IPS DF 6.9 (cell line): Measurements from ENCODE around the gene SGSH.

Source experiments
- DNase-seq: peaks from one replicate; pipeline ENCODE4 v3.0.0-alpha.2; 2013; ENCODE audit warnings: low read depth, low spot score
- H3K27ac ChIP-seq: one replicate; pipeline ENCODE4 v1.5.1; 2013; ENCODE audit warnings: low read length, control low read depth
- H3K27me3 ChIP-seq: 2 replicates; pipeline ENCODE4 v1.6.1; 2013; ENCODE audit warnings: mild to moderate bottlenecking, low read length; ENCODE audit not compliant: control insufficient read depth, insufficient read depth
- H3K36me3 ChIP-seq: 2 replicates; pipeline ENCODE4 v1.6.1; 2013; ENCODE audit warnings: low read length; ENCODE audit not compliant: control insufficient read depth, insufficient read depth
- H3K4me1 ChIP-seq: 2 replicates; pipeline ENCODE4 v1.6.1; 2013; ENCODE audit warnings: low read length; ENCODE audit not compliant: control insufficient read depth, insufficient read depth
- H3K4me3 ChIP-seq: 2 replicates; pipeline ENCODE4 v1.5.1; 2013; ENCODE audit warnings: mild to moderate bottlenecking, low read length
- H3K9me3 ChIP-seq: 2 replicates; pipeline ENCODE4 v1.6.1; 2013; ENCODE audit warnings: low read length, inconsistent platforms; ENCODE audit not compliant: control insufficient read depth, insufficient read depth
- WGBS: extraction: QIAGEN DNeasy Blood & Tissue Kit; methylation state at CpG from one replicate; pipeline ENCODE4 v1.1.7; 2013; ENCODE audit warnings: mixed read lengths, missing lambda C conversion rate; ENCODE audit not compliant: insufficient read length, insufficient coverage; 5-methylcytosine and 5-hydroxymethylcytosine counted together

SGSH gene

GRCh38 chr17:80219013-80219762 is 945 bp downstream of the SGSH start:
- no peaks in the 10 kb centered on the region for H3K27me3 ChIP-seq
- H3K27ac ChIP-seq = no peak overlapping the region
- peak overlapping the region; percentile 89; the same call in 1 of the 2 replicates for H3K4me3 ChIP-seq
- H3K36me3 ChIP-seq = peaks cover 11% of the 10 kb centered on the region
- WGBS = no CpG with 5 or more reads among the region's 15 CpGs
- no peak for DNase-seq
- no peaks in the 10 kb centered on the region; the same call in 1 of the 2 replicates for H3K4me1 ChIP-seq
- no peaks in the 10 kb centered on the region for H3K9me3 ChIP-seq

- H3K4me3 ChIP-seq = no peak overlapping the region
- H3K4me1 ChIP-seq = no peaks in the 10 kb centered on the region; the same call in 1 of the 2 replicates
- peaks cover 14% of the 10 kb centered on the region for H3K36me3 ChIP-seq
- H3K27ac ChIP-seq = no peak overlapping the region
- no CpG with 5 or more reads among the region's 7 CpGs for WGBS
- no peak for DNase-seq
- H3K9me3 ChIP-seq = no peaks in the 10 kb centered on the region
- H3K27me3 ChIP-seq = no peaks in the 10 kb centered on the region
Observed at GRCh38 chr17:80218391-80218790, 1.7 kb downstream of the SGSH start.

GRCh38 chr17:80217703-80218362 is 2.3 kb downstream of the SGSH start:
- no CpG with 5 or more reads among the region's 13 CpGs for WGBS
- Histone ChIP-seq H3K36me3 (peaks cover 14% of the 10 kb centered on the region), H3K27ac (no peak overlapping the region), H3K4me3 (no peak overlapping the region), H3K9me3 (no peaks in the 10 kb centered on the region), H3K4me1 (no peaks in the 10 kb centered on the region; the same call in 1 of the 2 replicates), H3K27me3 (no peaks in the 10 kb centered on the region)
- DNase-seq = no peak

- Histone ChIP-seq H3K9me3 (no peaks in the 10 kb centered on the region), H3K27me3 (no peaks in the 10 kb centered on the region), H3K4me1 (no peaks in the 10 kb centered on the region; the same call in 1 of the 2 replicates), H3K27ac (no peak overlapping the region), H3K36me3 (peaks cover 18% of the 10 kb centered on the region), H3K4me3 (no peak overlapping the region)
- DNase-seq = no peak
- no CpG with 5 or more reads among the region's 40 CpGs for WGBS
Observed at GRCh38 chr17:80216473-80217456, 3.4 kb downstream of the SGSH start.

DNA sequence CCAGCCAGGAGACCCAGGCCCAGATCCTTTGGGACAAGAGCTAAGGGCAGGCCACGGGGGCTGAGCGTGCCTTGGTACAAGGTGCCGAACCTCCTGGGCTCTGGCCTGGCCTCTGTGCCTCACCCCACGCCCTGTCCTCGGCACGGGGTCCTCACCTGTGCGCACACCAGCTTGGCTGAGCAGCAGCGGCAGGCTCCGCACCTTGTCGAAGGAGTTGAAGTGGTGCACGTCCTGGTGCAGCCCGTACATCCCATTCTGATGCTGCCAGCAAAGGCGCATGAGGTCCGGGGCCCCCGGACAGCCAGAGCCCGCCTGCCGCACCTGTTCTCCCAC is 5.3 kb downstream of the SGSH start:
- Histone ChIP-seq H3K4me1 (no peaks in the 10 kb centered on the region; the same call in 1 of the 2 replicates), H3K36me3 (peaks cover 24% of the 10 kb centered on the region), H3K27me3 (no peaks in the 10 kb centered on the region), H3K9me3 (no peaks in the 10 kb centered on the region), H3K27ac (no peak overlapping the region), H3K4me3 (no peak overlapping the region)
- WGBS = no CpG with 5 or more reads among the region's 17 CpGs
- DNase-seq = no peak

GRCh38 chr17:80214012-80214877 is 5.9 kb downstream of the SGSH start:
- no CpG with 5 or more reads among the region's 48 CpGs for WGBS
- no peaks in the 10 kb centered on the region for H3K27me3 ChIP-seq
- no peaks in the 10 kb centered on the region for H3K9me3 ChIP-seq
- H3K4me1 ChIP-seq = no peaks in the 10 kb centered on the region; the same call in 1 of the 2 replicates
- peaks cover 24% of the 10 kb centered on the region for H3K36me3 ChIP-seq
- H3K27ac ChIP-seq = no peak overlapping the region
- DNase-seq = no peak
- H3K4me3 ChIP-seq = no peak overlapping the region

DNA sequence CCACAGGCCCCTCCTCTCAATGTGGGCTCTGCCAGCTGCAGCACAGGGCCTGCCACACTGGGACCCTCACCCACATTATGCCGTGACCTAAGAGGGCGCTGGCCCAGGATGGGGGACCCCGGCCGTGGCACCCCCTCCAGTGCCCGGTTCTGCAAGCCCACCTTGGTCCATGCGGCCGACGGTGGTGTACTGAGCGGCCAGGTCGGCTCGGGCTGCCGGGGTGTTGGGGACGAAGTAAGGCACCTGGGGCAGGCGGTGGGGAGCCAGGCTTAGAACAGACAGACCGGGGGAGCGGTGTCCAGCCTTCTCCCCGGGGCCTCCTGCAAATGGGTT is 6.5 kb downstream of the SGSH start:
- Histone ChIP-seq H3K9me3 (no peaks in the 10 kb centered on the region), H3K27me3 (no peaks in the 10 kb centered on the region), H3K27ac (no peak overlapping the region), H3K36me3 (peaks cover 24% of the 10 kb centered on the region), H3K4me1 (no peaks in the 10 kb centered on the region; the same call in 1 of the 2 replicates), H3K4me3 (no peak overlapping the region)
- no peak for DNase-seq
- WGBS = no CpG with 5 or more reads among the region's 17 CpGs

DNA sequence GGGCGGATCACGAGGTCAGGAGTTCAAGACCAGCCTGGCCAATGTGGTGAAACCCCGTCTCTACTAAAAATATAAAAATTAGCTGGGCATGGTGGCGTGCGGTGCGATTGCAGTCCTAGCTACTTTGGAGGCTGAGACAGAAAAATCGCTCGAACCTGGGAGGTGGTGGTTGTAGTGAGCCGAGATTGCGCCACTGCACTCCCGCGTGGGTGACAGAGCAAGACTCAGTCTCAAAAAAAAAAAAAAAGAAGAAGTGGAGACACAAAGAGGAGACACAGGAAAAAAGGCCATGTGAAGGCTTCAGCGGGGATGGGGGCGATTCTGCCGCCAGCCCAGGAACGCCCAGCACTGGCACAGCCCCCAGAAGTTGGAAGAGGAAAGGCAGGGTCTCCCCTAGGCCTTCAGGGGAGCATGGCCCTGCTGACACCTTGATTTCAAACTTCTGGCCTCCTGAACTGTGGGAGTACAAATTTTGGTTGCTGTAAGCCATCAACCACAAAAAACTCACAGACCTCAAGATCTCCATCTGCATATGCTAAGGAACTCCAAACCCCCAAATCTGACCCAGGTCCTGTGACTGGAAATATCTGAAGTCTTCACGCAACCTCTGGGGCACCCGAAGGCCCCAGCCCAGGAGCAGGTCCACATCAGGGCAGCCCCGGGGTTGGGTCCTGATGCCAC is 7.0 kb downstream of the SGSH start:
- Histone ChIP-seq H3K27ac (no peak overlapping the region), H3K9me3 (no peaks in the 10 kb centered on the region), H3K36me3 (peaks cover 24% of the 10 kb centered on the region), H3K27me3 (no peaks in the 10 kb centered on the region), H3K4me3 (no peak overlapping the region), H3K4me1 (no peaks in the 10 kb centered on the region; the same call in 1 of the 2 replicates)
- no peak for DNase-seq
- WGBS = no CpG with 5 or more reads among the region's 19 CpGs

GRCh38 chr17:80212511-80212910 is 7.6 kb downstream of the SGSH start:
- Histone ChIP-seq H3K4me1 (no peaks in the 10 kb centered on the region), H3K9me3 (no peaks in the 10 kb centered on the region), H3K36me3 (peaks cover 21% of the 10 kb centered on the region), H3K4me3 (no peak overlapping the region), H3K27me3 (no peaks in the 10 kb centered on the region), H3K27ac (no peak overlapping the region)
- no peak for DNase-seq
- no CpG with 5 or more reads among the region's 12 CpGs for WGBS
